ENCODE measurements around the gene FLCN.
"Not testable (repeated sequence)": the region's sequence is repeated elsewhere in the genome, so short reads cannot be mapped to it uniquely, and the experiment has no call there.

The FLCN gene

DNA sequence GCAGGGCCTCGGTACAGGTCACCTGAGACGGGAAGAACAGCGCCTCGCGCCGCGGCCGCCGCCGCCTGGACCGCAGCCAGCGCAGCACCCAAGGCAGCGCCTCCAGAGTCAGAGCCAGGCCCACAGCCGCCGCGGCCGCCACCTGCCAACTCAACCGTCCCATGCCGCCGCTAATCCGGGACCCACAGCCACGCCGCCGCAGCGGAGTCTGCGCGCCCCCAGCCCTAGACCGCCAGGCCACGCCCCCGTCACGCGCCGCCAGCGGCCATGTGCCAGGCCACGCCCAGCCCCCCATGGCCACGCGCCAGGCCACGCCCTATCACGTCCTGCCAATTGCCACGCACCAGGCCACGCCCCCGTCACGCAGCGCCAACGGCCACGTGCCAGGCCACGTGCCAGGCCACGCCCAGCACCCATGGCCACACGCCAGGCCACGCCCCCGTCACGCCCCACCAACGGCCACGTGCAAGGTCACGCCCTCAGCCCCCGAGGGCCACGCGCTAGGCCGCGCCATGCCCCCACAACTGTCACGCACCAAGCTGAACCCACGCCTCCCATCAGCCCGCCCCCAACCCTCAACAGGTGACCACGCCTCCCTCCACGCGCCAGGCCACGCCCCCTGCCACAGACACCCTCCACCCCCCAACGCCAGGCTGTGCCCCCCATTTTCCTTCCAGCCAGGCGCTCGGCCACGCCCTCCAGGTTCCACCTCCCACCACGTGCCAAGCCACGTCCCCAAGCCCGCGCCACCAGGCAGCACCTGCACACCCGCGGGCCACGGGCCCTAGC is 30.6 kb downstream of the FLCN start, which contains the start of gene PLD6:
Gene PLD6, minus strand, starts transcription at position 210 of the 789 bp plus-strand sequence. Its CDS starts 47 bp downstream, at position 163.
- DNase-seq = peak; percentile 8

DNA sequence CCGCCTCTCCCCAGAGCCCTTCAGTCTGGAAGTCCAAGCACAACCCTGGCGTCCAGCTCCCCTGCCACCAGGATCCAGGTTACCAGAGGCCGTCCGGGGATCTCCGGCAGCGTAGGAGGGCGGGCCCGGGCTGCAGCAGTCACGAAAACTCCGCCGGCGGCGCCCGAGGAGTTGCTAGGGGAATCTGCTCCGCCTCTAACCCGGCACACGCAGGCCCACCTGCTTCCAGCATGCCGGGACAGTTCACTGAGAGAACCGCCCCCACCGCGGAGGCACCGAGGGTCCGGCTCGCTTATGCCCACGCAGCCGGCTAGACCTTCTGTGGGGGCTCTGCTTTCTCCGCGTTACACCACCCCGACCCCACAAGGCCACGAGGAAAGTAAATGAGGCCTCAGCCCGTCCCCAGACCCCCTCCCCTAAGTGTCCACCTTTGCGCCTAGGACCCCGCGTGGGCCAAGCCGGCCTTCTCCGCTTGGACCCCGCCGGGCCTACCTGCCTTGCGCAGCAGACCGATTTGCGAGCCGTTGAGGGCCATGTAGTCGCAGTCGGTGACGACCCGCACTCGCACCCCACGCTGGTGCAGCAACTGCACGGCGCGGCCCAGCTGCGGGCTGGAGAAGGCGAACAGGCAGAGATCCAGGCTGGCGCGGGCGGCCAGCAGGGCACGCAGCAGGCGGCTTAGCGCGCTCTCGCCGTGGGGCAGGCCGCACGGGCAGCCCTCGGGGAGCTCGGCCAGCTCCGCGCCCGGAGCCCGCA is 31.4 kb downstream of the FLCN start:
- no peak for DNase-seq

DNA sequence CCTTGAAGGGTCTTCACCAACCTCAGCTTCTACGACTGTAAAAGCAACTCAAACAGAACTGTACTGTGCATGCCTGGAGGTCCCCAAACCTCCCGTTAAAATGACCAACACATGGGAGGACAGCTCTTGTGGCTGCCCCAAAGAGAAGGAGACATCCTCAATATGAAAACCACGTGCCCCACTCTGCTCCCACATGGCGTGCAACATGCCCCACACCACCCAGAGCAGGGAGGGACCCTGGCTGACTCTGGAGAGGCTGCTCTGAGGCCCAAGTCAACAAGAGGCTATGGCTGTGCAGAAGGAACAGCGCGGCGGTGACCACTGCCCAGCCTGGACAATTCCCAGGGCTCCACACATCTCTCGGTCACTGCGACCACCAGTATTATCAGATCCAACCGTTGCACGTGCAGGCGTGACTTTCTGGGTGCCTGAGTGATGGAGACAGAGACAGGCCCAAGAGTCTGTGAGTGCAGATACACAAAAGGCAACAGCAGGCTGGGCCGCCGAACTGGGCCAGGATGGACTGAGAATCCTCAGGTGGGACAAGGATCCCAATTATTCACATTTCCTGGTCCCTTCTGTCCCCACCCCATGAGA is 32.2 kb downstream of the FLCN start:
- no peak for DNase-seq

DNA sequence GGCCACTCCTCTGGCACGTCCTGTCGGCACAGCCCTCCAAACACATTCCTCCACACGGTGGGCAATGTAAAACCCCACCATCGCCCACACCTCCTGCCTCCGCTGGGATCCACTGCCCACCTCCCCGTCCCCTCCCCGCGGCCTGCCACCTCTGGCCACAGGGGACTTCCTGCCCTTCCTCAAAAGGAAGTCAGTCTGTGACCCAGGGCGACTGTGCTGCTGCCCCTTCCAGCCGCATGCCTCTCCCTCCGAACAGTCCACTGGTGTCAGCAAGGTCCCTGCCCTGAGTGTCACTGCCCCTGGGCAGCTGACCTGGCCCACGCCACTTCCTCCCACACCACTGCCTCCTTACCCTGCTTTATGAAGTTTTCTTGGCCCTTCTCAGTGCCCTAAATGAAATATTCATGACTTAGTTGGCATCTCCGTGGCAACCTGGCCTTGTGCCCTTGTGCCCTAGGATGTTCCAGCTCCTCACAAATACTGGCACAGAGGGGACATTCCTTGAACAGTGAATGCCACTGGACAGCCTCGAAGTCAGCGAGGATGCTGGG is 32.9 kb downstream of the FLCN start:
- DNase-seq = no peak

DNA sequence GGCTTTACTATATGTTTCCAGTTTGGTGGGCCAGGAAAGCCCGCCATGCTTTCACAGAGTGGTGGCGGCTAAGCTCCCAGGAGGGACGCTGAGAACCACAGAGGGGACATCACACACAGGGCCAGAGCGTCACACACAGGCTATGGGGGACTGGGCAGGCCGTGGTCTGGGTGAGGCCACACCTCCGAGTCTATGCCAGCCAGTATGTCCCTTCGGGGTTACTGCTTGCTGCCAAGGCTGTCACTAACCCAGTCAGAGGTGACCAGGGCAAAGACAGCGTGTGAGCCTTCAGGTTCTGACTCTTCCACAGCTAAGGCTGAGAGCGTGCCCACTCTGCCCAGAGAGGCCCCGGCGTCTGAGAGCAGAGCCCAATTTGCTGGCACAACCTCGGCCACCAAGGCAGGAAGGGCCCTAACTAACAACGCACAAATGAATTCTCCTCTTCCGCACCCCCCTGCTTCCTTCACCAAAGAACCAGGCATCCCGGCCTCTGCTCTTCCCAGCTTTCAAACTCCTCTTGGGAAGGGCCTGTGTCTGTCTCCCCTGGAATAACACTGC is 33.7 kb downstream of the FLCN start:
- DNase-seq = no peak

DNA sequence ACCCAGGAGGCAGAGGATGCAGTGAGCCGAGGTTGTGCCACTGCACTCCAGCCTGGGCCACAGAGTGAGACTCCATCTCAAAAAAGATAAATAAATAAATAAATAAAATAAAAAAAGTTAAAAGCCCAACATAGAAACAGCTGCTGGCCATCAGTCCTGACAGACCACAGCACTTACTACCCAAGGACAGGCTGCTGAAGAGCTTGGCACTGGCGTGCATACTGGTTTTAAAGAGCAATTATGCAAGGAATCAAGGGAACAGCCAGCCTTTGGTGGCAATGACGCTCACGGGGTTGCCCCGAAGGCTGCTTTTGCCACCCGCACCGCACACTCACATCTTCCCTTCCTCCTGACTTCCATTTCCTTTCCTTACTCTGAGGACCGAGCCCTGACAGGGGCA is 35.1 kb downstream of the FLCN start:
- DNase-seq = no peak

DNA sequence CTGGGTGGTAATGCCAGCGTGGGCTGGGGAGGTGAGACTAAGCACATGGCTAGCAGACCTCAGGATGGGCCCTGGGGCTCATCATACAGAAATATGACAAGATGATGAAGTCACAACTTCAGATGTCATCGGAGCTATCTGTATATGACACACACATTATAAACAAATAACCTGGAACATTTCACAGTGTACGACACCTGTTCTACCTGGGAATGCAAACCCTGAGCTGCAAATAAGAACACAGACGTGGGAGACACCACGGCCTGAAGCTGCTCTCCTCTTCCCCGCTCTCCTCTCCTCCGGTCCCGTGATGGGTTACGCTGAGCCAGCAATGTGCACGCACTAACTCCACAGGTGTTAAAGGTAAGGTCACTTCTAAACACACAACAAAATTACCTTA is 35.7 kb downstream of the FLCN start:
- no peak for DNase-seq

DNA sequence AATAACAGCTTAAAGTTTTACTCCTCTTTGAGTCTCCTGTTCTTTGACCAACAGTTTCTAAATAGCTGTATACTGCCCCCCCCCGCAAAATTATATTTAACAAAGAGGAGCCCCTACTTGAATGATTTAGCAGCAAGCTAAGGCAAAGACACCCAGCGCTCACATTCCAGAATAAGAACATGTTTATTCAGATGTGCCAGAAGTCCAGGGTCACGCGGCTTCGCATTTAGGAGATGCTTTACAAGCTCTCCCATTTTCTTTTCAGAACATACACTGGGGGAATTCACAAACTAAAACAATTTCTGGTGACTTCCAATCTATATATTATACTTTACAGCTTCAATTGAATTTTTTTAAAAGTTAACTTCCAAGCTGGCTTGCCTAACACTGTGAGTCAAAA is 36.1 kb downstream of the FLCN start:
- DNase-seq = no peak

DNA sequence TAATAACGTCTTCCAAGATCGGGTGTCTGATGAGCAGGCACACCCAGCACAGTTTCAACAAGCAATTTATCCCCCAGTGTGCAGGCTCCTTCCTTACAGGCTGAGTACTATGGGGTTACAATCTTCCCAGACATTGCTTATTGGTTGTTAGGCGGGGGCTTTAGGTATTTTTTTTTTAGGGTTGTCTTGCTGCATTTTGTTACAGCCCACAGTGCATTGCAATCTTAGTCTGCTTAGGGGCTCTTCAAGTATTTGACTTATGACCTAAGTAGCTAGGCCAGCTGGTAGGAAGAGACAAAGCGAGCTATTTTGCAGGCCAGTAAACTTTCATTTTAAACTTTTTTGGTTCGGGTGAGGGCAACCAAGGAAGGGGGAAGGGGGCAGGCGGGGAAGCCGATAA is 36.7 kb downstream of the FLCN start:
- DNase-seq = no peak

DNA sequence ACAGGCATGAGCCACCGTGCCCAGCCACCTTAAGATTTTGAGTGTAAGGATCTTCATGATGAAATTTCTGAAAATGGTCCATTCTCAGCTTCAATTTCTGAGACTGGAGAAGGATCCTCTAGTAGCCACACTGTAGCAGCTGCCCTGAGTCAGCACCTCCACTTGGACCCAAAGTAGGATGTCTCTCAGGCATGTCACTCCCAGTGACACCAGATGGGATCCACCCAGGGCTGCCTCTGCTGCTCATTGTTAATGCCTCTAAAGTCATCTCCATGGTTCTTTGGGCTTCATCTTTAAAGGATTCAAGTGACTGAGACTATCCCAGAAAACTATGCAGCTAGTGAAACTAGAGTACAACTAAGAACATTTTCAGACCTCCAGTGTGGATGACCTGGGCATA is 38.7 kb downstream of the FLCN start:
- DNase-seq = no peak

DNA sequence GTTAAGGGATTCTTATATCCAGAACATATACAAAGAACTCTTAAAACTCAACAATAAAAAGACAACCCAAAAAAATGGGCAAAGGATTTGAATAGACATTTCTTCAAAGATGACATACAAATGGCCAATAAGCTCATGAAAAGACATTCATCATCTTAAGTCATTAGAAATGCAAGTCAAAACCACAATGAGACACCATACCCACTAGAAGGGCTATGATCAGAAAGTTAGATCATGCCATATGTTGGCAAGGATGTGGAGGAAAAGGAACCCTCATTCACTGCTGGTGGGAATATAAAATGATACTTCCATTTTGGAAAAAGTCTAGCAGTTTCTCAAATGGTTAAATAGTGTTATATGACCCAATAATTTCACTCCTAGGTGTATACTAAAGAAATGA is 40.2 kb downstream of the FLCN start:
- DNase-seq = no peak

DNA sequence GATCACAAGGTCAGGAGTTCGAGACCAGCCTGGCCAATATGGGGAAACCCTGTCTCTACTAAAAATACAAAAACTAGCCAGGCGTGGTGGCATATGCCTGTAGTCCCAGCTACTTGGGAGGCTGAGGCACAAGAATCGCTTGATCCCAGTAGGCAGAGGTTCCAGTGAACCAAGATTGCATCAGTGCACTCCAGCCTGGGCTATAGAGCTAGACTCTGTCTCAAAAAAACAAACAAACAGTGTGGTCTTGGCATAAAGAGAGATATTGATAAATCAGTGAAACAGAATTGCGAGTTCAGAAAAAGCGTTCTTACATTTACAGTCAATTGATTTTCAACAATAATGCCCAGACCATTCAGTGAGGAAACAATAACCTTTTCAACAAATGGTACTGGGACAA is 41.5 kb downstream of the FLCN start:
- DNase-seq = not testable (repeated sequence)

DNA sequence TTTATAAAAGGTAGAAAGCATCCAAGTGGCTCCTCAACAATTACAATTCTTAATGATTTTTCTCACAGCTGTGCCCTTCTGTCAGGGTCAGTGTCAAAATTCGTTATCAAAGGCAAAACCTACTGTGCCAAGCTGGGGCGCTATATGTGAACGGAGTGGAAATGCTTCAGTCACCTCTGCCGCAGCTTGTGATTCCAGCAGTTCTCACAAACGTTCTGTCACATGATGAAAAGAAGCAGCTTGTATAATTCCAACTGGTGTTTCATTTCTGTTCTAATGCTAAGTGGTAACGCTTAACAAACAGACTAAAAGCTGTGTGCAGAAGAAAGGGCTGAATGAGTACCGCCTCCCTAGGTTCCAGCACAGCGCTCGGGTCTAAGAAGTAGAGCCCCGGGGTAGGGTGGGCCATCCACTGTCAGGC is 45.0 kb downstream of the FLCN start:
- DNase-seq = no peak

DNA sequence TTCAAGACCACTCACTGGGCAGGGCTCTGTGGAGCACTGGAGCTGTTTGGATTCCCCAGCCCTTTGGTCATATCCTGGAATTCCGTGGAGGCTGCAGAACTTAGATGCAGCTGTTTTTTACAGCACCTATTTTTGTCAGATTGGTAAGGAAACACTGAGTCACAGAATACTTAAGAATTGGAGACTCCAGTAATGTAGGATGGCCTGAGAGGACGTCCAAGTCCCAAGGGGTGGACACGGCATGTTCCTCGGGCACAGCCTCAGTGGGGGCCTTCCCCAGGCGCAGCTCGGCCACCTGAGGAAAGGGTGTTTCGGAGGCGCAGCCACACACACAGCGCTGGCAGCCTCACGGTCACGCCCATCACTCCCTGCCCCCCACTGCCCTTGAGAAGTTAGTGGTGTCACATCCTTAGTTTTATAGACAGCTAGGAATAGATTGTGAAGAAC is 45.6 kb downstream of the FLCN start:
- no peak for DNase-seq

DNA sequence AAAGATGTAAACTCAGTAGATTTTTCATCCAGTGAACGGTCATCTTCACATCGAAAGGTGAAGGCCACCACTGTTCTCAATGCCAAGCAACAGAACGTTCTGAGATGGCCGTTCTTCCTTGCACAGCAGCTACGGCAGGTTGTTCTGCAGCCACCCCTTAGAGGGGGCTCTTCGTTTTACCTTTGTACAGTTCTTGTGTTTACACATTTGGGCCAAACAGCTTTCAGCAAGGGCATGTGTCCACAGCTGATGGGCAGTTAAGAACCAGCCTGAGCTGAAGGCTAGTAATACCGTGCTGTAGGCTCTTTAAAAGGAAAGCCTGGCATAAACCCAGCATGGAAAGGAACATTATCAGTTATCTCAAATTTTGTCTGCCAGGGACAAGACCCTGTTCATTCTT is 46.8 kb downstream of the FLCN start:
- DNase-seq = no peak

DNA sequence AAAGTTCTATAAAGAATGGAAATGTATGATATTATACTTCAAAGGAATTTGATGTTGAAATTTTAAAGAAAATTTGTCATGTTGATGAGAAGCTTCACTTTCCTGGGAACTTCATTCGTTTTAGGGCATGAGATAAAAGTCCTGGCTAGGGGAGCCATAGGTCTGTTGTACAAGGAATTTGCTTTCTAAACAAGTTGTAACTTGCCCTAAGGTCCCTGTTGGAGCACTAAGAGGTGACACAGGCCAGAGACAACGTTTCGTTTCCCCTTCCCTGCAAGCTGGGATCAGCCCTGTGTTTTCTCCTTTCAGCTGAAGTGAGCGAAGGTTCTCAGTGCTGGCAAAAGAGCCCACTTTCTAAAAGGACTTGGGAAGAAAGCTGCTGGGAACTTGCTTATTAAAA is 47.4 kb downstream of the FLCN start:
- no peak for DNase-seq

DNA sequence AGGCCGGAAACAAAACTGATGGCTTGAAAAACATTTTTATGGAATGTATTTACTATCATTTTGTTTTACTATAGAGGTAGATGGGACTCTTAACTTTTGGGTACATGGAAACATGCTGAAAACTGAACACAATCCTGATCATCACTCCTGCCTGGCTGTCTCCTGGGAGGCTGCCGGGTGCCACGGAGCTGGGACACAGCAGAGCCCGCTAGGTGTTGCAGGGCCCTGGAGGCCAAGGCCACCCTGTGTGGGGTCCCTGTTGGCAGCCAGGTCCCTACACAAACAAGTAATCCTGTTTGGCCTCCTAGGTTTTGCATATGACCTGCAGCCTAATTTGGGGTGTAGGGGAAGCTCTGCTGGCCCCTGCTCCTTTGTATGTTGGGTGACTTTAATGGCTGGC is 48.4 kb downstream of the FLCN start:
- no peak for DNase-seq

DNA sequence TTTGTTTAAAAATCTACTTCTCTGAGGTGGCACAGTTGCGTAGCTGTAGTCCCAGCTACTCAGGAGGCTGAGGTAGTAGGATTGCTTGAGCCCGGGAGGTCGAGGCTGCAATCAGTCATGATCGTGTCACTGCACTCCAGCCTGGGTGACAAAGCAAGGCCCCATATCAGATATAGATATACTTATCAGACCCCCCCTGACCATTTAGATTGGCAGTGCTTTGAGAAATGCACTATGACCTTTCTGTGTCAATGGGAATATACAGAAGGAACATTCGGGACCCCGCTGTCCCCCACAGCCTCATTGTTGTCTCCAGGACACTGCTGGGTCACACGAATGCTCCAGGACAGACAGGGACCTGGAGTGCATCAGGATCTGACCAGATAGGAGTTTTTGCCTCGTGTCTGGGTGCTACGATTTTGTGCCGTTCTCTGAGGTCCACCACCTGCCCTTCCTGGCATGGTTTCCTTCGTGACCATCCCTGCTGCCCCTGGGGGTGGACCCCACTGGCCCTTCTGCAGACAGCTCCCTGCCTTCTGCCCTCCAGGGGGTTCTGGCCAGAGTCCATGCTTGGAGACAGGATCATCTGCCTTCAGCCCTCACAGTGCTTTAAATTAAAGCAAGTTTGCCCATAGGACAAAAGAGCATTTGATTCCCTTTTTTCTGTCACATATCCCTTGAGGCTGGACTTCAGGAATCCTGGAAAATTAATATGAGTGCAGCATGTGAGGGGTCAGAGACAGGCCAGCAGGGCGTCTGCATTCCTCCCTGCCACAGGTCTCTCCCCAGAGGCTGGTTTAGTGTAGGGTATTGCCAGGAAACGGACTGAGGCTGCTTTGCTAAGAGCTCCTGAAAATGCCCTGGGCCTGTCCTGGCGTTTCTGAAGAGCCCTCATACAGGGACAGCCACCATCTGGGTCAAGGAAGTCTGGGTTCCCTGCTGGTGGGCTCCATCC is 50.1 kb downstream of the FLCN start:
- DNase-seq = no peak

DNA sequence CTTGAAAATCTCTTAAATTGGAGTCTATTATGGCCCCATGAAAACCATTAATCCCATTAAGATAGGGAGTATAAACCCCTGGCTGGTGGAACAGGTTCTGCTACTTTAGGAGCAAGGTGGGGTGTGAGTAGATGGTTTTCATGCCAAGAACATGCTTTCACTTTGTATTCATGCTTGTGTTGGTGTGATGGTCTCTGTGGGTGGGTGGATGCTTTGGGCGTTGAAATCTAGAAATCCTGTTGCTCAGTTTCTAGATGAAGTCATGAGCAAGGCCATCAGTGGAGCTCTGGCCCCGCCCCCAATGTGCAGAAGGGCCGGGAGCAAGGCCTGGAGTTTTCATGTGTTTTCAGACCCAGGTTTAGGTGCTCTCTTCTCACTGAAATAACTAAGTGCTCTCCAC is 50.9 kb downstream of the FLCN start:
- no peak for DNase-seq

DNA sequence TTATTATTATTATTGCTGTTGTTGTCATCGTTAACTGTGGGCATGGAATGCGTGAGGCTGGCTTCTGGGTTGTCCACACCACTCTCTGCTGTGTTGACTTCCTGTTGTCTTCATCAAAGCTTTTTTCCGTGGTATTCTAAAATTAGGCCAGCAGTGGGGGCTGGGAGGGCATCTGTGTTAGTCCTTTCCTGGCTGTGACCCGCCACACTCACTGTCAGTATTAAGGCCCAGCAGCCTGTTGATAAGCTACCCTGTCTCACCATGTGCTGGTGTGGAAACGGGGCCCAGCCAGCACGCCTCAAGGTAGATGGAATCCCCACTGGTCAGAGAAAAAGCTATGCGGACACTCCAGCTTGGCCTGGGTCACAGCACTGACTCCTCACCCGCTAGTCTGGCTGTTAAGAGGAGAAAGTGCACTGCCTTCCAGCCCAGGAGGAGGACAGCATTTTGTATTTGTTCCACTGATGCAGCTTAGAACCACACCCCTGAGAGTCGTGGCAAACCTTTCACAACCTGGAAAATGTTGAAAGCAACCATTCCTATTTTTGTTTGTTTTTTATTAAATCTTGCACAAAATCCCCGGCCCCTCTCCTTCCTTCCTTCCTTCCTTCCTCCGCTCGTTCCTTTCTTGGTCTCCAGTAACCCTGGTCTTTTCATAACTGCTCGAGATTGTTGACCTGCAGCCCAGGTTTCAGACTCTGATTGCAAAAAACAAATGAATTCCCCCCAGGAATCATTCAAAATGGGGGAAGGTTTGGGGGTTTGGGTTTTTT is 51.8 kb downstream of the FLCN start:
- not testable (repeated sequence) for DNase-seq

DNA sequence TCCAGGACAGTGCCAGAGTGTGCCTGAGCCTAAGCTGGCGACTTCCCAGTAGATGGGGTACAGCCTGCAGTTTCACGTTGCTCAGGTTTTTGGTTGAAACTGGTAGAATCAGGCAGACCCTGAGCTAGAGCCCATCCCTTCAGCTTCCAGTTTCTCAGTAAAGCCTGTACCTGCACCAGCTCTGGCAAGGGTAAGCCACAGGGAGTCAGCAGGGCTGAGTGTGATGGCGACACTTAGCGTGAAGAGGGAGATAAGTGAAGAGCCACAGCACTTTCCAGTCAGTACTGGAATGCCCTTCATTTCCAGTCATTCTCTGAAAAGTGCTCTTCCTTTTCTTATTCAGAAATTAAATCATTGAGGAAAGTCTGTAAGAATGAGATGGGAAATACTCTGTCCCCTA is 53.2 kb downstream of the FLCN start:
- DNase-seq = no peak

Measured in NCI-H524 treated with DMSO at 0.1 percent for 48 hours (cell line).